ENCODE data around the gene UHRF1.
"Not testable (repeated sequence)": the region's sequence is repeated elsewhere in the genome, so short reads cannot be mapped to it uniquely, and the experiment has no call there.

Gene UHRF1

GRCh38 chr19:4933528-4933927, 24.2 kb downstream of the UHRF1 start:
- in situ Hi-C loops (cut with MboI; ENCODE audit: low sequenced_read_pairs) = no loop called here

- in situ Hi-C loops (cut with MboI; ENCODE audit: low sequenced_read_pairs) = no loop called here
These were observed 26.1 kb downstream of the UHRF1 start for GRCh38 chr19:4935444-4935843.

GRCh38 chr19:4937060-4937459, 27.8 kb downstream of the UHRF1 start:
- in situ Hi-C loops (cut with MboI; ENCODE audit: low sequenced_read_pairs) = no loop called here

GRCh38 chr19:4938461-4938860, 29.2 kb downstream of the UHRF1 start:
- in situ Hi-C loops (cut with MboI; ENCODE audit: low sequenced_read_pairs) = not testable (repeated sequence)

- in situ Hi-C loops (cut with MboI; ENCODE audit: low sequenced_read_pairs) = no loop called here
These were observed 30.2 kb downstream of the UHRF1 start for GRCh38 chr19:4939466-4939865.

GRCh38 chr19:4941638-4942169, 32.4 kb downstream of the UHRF1 start:
- in situ Hi-C loops (cut with MboI; ENCODE audit: low sequenced_read_pairs) = not testable (repeated sequence)

- in situ Hi-C loops (cut with MboI; ENCODE audit: low sequenced_read_pairs) = not testable (repeated sequence)
These were observed 41.3 kb downstream of the UHRF1 start for GRCh38 chr19:4950650-4951049.

- in situ Hi-C loops (cut with MboI; ENCODE audit: low sequenced_read_pairs) = no loop called here
These were observed 42.4 kb downstream of the UHRF1 start for GRCh38 chr19:4951656-4952055.

- in situ Hi-C loops (cut with MboI; ENCODE audit: low sequenced_read_pairs) = no loop called here
These were observed 43.6 kb downstream of the UHRF1 start for GRCh38 chr19:4952945-4953344.

GRCh38 chr19:4954320-4955149, 45.2 kb downstream of the UHRF1 start:
- in situ Hi-C loops (cut with MboI; ENCODE audit: low sequenced_read_pairs) = not testable (repeated sequence)

- in situ Hi-C loops (cut with MboI; ENCODE audit: low sequenced_read_pairs) = no loop called here
These were observed 46.0 kb downstream of the UHRF1 start for GRCh38 chr19:4955274-4955673.

- in situ Hi-C loops (cut with MboI; ENCODE audit: low sequenced_read_pairs) = no loop called here
These were observed 48.7 kb downstream of the UHRF1 start for GRCh38 chr19:4957981-4958380.

GRCh38 chr19:4962085-4962619, 52.9 kb downstream of the UHRF1 start:
- in situ Hi-C loops (cut with MboI; ENCODE audit: low sequenced_read_pairs) = no loop called here

GRCh38 chr19:4965061-4965460, 55.8 kb downstream of the UHRF1 start:
- in situ Hi-C loops (cut with MboI; ENCODE audit: low sequenced_read_pairs) = no loop called here

- in situ Hi-C loops (cut with MboI; ENCODE audit: low sequenced_read_pairs) = no loop called here
These were observed 57.3 kb downstream of the UHRF1 start for GRCh38 chr19:4966591-4966990.

GRCh38 chr19:4967738-4968461, 58.6 kb downstream of the UHRF1 start:
- in situ Hi-C loops (cut with MboI; ENCODE audit: low sequenced_read_pairs) = no loop called here

- in situ Hi-C loops (cut with MboI; ENCODE audit: low sequenced_read_pairs) = no loop called here
These were observed 59.4 kb downstream of the UHRF1 start, which contains the start of gene KDM4B for GRCh38 chr19:4968462-4969291. TSS of gene KDM4B (plus strand) at chr19:4969113. CDS start at chr19:5032891, 63,778 bp downstream.

GRCh38 chr19:4969292-4969771, 60.0 kb downstream of the UHRF1 start:
- in situ Hi-C loops (cut with MboI; ENCODE audit: low sequenced_read_pairs) = no loop called here

- in situ Hi-C loops (cut with MboI; ENCODE audit: low sequenced_read_pairs) = no loop called here
These were observed 60.7 kb downstream of the UHRF1 start for GRCh38 chr19:4969772-4970531.

All from HL-60/S4 (cell line).